Prostate gland (tissue), 2 donors: ENCODE measurements around the gene PHEX. TPM values are rescaled to one million over a fixed set of nuclear protein-coding genes. Genes with fewer than 3 reads are reported as not detected.

ENCODE experiments used
- DNase-seq: peaks from one replicate; pipeline ENCODE4 v3.0.0-alpha.2; 2019; ENCODE audit warnings: low spot score
- H3K27ac ChIP-seq, 2 donors: fragments of 200-600 bp; sonication (generic); 2 replicates each; pipeline ENCODE4 v1.5.1; 2017 to 2019
- H3K27me3 ChIP-seq: fragments of 200-600 bp; sonication (generic); replicated peaks from 2 replicates; pipeline ENCODE4 v1.5.1; 2019; ENCODE audit not compliant: insufficient read depth
- H3K36me3 ChIP-seq, 2 donors: fragments of 200-600 bp; sonication (generic); 1 replicate in 1 of 2; 2 replicates in 1 of 2; pipeline versions ENCODE4 v1.5.1 to v1.8.1; 2017 to 2019
- H3K4me1 ChIP-seq: fragments of 200-600 bp; sonication (generic); replicated peaks from 2 replicates; pipeline ENCODE4 v1.5.1; 2019
- H3K4me3 ChIP-seq, 2 donors: fragments of 200-600 bp; sonication (generic); 2 replicates each; pipeline ENCODE4 v1.5.1; 2017 to 2019
- H3K9me3 ChIP-seq: fragments of 200-600 bp; sonication (generic); 2 replicates; pipeline ENCODE4 v1.5.1; 2017
- POLR2A ChIP-seq: fragments of 450-650 bp; IDR thresholded peaks from one replicate; pipeline ENCODE4 v1.6.1; 2016; ENCODE audit warnings: antibody characterized with exemption, mild to moderate bottlenecking
- POLR2AphosphoS5 ChIP-seq: sonication (generic); formaldehyde crosslinking; IDR thresholded peaks from one replicate; pipeline ENCODE4 v1.6.1; 2017; ENCODE audit warnings: antibody characterized with exemption
- WGBS: methylation state at CpG from one replicate; pipeline ENCODE4 v1.1.5; 2018; 5-methylcytosine and 5-hydroxymethylcytosine counted together
- intact Hi-C: fragments of 100-400 bp; cut with DNase I; formaldehyde crosslinking; loops from one replicate; pipeline ENCODE4 v1.14.2; 2022
- total RNA-seq, 2 donors: library from RNA; depleted of rRNA; stranded (reverse); fragments of >200 nt; gene quantifications; one replicate each; pipeline ENCODE4 v1.1.0, GENCODE V29; 2016
- TF ChIP-seq, protein P1 (sequence below), 4 experiments: fragments of 200-600 bp in 2 of 4; fragments of 450-650 bp in 2 of 4; sonication (generic) in 2 of 4; IDR thresholded peaks; 1 replicate in 3 of 4; 2 replicates in 1 of 4; pipeline ENCODE4 v1.5.1; 2016 to 2019; ENCODE audit warnings: antibody characterized with exemption in 4 of 4, mild to moderate bottlenecking in 2 of 4, moderate library complexity in 2 of 4

Gene PHEX
- total RNA-seq, 2 donors from 2014 or later: 0.34 to 0.82 TPM

DNA sequence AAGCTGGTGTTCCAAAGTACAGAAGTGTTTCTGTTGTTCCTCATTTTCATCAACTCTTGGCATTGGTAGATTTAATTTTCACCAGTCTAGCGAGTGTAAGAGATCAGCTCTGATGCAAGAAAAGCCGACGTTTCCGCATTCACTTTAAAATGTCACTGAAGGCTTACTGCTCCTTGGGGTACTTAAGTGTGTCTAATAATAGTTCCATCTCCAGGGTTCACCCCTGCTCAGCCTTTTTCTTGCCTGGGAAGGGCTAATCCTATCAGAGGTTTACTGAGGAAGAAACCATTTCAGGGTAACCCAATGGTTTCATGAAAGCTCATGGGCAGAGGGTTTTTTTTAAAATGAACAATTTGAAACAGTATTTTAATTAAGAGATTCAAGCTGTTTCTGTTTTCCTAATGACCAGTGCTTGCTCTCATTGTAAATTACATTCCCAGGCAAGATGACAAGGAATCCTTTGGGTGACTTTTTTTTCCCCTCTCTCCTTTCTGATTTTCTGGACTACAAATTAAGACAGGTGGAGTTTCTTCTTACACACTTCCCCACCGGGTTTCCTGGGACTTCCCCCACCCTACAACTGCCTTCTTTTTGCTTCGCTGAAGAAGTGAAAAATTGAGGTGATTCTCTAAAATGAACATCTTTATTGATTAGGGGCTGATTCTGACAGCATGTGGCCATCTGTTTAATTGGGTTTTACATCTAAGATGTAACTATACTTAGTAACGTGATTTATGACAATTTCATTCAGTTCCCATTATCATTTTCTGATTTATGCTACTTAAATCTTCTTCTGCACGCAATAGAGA is 161.9 kb downstream of the PHEX start:
- Histone ChIP-seq H3K27ac (no peak overlapping the region), H3K4me1 (no peaks in the 10 kb centered on the region), H3K27me3 (no peaks in the 10 kb centered on the region), H3K36me3 (no peaks in the 10 kb centered on the region), H3K9me3 (no peaks in the 10 kb centered on the region), H3K4me3 (no peak overlapping the region)
- no peak for DNase-seq
- intact Hi-C loops: loop anchor here (2.0 to 5.0 kb wide), 2 partner anchors 57 to 212 kb away; no protein-coding TSS in a partner anchor
- WGBS: 84% methylated on average over 8 of the region's 8 CpGs
- no peak for TF ChIP-seq POLR2A
- TF ChIP-seq, protein P1, sequence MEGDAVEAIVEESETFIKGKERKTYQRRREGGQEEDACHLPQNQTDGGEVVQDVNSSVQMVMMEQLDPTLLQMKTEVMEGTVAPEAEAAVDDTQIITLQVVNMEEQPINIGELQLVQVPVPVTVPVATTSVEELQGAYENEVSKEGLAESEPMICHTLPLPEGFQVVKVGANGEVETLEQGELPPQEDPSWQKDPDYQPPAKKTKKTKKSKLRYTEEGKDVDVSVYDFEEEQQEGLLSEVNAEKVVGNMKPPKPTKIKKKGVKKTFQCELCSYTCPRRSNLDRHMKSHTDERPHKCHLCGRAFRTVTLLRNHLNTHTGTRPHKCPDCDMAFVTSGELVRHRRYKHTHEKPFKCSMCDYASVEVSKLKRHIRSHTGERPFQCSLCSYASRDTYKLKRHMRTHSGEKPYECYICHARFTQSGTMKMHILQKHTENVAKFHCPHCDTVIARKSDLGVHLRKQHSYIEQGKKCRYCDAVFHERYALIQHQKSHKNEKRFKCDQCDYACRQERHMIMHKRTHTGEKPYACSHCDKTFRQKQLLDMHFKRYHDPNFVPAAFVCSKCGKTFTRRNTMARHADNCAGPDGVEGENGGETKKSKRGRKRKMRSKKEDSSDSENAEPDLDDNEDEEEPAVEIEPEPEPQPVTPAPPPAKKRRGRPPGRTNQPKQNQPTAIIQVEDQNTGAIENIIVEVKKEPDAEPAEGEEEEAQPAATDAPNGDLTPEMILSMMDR (IDR thresholded peaks at IDR 0.05): no peak
- no peak for TF ChIP-seq POLR2AphosphoS5

DNA sequence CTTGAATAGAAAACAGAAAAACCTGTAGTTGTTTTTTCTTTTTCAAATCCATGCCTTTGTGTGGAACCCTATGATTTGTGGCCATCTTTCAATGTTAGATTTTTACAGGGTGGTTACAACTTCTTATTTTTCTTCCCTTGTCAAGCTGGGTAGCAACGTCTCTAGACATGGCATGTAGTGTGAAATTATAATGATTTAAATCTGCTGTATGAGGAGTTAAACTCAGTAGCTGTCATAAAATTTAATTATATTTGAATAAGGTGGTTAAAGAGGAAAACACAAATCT is 162.5 kb downstream of the PHEX start:
- intact Hi-C loops: loop anchor here (5.0 kb wide), 1 partner anchor 212 kb away; no protein-coding TSS in a partner anchor
- H3K4me1 ChIP-seq: no peaks in the 10 kb centered on the region
- DNase-seq: no peak
- no peak overlapping the region for H3K4me3 ChIP-seq
- H3K27ac ChIP-seq: no peak overlapping the region
- WGBS: 56% methylated on average over 1 of the region's 1 CpG
- TF ChIP-seq POLR2A (no peak), POLR2AphosphoS5 (no peak)
- TF ChIP-seq, protein P1 (IDR thresholded peaks at IDR 0.05): no peak
- no peaks in the 10 kb centered on the region for H3K36me3 ChIP-seq
- no peaks in the 10 kb centered on the region for H3K9me3 ChIP-seq
- H3K27me3 ChIP-seq: no peaks in the 10 kb centered on the region

DNA sequence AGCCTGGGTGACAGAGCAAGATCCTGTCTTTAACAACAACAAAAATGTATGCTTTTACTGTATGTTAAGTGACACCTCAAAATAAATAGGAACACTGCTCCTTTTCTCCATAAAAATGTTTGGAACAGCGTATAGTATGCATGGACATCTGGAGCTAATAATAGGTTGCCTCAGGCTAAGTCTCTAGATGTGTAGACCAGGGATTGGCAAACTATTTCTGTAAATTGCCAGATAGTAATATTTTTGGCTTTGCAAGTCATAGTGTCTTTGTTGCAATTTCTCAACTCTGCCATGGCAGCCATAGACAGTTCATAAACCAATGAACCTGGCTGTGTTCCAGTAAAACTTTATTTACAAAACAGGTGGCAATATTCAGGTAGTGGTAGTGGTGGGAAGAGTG is 164.0 kb downstream of the PHEX start:
- Histone ChIP-seq H3K9me3 (no peaks in the 10 kb centered on the region), H3K4me3 (no peak overlapping the region), H3K36me3 (no peaks in the 10 kb centered on the region), H3K27me3 (no peaks in the 10 kb centered on the region), H3K27ac (no peak overlapping the region), H3K4me1 (no peaks in the 10 kb centered on the region)
- no peak for TF ChIP-seq POLR2A
- DNase-seq: no peak
- 41% methylated on average over 1 of the region's 1 CpG for WGBS
- intact Hi-C loops: no loop called here

DNA sequence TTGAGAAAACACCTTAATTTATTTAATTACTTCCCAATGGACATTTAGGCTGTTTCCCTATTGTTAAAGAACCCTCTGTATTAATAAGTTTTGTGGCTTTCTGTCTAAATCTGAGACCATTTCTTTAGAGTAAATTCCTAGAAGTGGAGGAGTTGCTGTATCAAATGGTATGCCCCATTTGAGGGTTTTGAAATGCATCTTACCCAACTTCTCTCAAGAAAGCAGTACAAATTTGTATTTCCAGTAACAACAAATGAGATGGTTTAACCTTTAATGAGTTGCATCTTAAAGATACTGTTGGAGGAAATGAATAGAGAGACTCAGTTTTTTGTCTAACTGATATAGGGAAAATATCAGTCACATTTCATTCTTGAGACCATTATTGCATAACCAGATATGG is 170.1 kb downstream of the PHEX start:
- intact Hi-C loops: no loop called here
- H3K36me3 ChIP-seq: no peaks in the 10 kb centered on the region
- no peaks in the 10 kb centered on the region for H3K27me3 ChIP-seq
- H3K9me3 ChIP-seq: no peaks in the 10 kb centered on the region
- no peak overlapping the region for H3K27ac ChIP-seq
- H3K4me3 ChIP-seq: no peak overlapping the region
- no peak for DNase-seq
- TF ChIP-seq, protein P1 (IDR thresholded peaks at IDR 0.05): no peak
- TF ChIP-seq POLR2A: no peak
- no peak for TF ChIP-seq POLR2AphosphoS5
- no peaks in the 10 kb centered on the region for H3K4me1 ChIP-seq

DNA sequence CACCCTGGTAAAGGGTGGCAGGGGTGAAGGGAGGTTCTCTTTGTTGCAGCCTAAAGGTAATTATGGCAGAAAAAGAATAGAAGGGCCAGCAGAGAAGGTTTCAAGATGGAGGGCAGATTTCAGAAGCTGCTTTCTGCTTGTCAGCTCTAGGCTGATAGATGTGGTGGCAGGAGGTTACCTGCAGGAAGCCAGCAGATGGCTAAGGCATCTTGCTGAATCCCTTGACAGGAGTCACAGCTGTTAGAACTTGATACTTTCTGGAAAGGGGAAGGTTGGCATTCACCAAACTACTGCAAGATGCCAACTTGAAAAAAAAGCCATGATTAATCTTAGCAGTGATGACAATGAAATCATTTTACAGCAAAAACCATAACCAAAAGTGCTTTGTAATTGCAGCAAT is 171.1 kb downstream of the PHEX start:
- Histone ChIP-seq H3K27me3 (no peaks in the 10 kb centered on the region), H3K9me3 (no peaks in the 10 kb centered on the region), H3K27ac (no peak overlapping the region), H3K4me1 (no peaks in the 10 kb centered on the region), H3K4me3 (no peak overlapping the region), H3K36me3 (no peaks in the 10 kb centered on the region)
- no peak for DNase-seq
- TF ChIP-seq POLR2AphosphoS5 (no peak), POLR2A (no peak)
- TF ChIP-seq, protein P1 (IDR thresholded peaks at IDR 0.05): no peak
- intact Hi-C loops: no loop called here
